ENCODE results near the gene SEMA5A. TPM values are rescaled to one million over a fixed set of nuclear protein-coding genes. Genes with fewer than 3 reads are reported as not detected.

Gene SEMA5A
- polyA plus RNA-seq, 1 of the 3 experiments (the other 2 are of a cell fraction): 0.58 TPM

DNA sequence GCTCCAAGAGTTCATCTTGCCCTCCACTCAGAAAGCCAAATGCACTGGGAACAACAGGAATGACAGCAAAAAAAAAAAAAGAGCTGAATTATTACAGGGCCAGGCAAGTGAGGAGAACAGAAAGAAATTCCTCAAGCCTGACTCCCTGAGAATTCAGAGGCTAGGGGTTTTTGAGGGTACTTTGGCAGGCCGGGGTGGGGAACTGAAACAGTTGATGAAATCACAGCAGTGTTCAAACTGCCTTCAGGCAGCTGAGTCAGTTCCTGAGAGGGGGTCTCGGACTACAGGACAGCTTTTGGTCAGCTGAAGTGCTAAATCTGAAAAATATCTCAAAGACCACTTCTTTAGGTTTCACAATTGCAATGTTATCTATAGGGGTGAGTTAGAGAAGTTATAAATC is 419.4 kb downstream of the SEMA5A start:
- H3F3A ChIP-seq (replicated peaks; ENCODE audit: insufficient read depth): no peaks in the 10 kb centered on the region
- no peaks in the 10 kb centered on the region for H3K9me3 ChIP-seq
- DNase-seq: no peak
- POLR2A ChIA-PET: no interaction called here
- H3K4me1 ChIP-seq (ENCODE audit: control insufficient read depth in 1 of 2, insufficient read depth in 2 of 2, low read depth in 1 of 2, low read length in 1 of 2): no peaks in the 10 kb centered on the region
- no peak overlapping the region for H3K4me2 ChIP-seq
- no peak overlapping the region for H3K9ac ChIP-seq
- CTCF ChIA-PET: no interaction called here
- TF ChIP-seq JUND (IDR thresholded peaks at IDR 0.05) (no peak), GABPA (IDR thresholded peaks at IDR 0.05; ENCODE audit: low read depth) (no peak)
- TF ChIP-seq, protein P1, sequence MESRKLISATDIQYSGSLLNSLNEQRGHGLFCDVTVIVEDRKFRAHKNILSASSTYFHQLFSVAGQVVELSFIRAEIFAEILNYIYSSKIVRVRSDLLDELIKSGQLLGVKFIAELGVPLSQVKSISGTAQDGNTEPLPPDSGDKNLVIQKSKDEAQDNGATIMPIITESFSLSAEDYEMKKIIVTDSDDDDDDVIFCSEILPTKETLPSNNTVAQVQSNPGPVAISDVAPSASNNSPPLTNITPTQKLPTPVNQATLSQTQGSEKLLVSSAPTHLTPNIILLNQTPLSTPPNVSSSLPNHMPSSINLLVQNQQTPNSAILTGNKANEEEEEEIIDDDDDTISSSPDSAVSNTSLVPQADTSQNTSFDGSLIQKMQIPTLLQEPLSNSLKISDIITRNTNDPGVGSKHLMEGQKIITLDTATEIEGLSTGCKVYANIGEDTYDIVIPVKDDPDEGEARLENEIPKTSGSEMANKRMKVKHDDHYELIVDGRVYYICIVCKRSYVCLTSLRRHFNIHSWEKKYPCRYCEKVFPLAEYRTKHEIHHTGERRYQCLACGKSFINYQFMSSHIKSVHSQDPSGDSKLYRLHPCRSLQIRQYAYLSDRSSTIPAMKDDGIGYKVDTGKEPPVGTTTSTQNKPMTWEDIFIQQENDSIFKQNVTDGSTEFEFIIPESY (IDR thresholded peaks at IDR 0.05; ENCODE audit: borderline replicate concordance, low read depth): no peak
- no peaks in the 10 kb centered on the region for H3K9me2 ChIP-seq
- no peaks in the 10 kb centered on the region for H3K79me2 ChIP-seq (ENCODE audit: insufficient read depth)
- no peaks in the 10 kb centered on the region for H4K20me1 ChIP-seq (ENCODE audit: insufficient read depth)
- H3K36me3 ChIP-seq (replicated peaks in 1 of 2; ENCODE audit: control insufficient read depth in 1 of 2, insufficient read depth in 2 of 2, low read length in 1 of 2): no peaks in the 10 kb centered on the region
- H3K4me3 ChIP-seq (ENCODE audit: low read depth in 2 of 2, low read length in 1 of 2): no peak overlapping the region
- H3K27ac ChIP-seq (ENCODE audit: low read depth in 2 of 2, low read length in 1 of 2): no peak overlapping the region
- no peak overlapping the region for H2AFZ ChIP-seq (ENCODE audit: low read depth)
- H3K27me3 ChIP-seq (ENCODE audit: insufficient read depth): no peaks in the 10 kb centered on the region
- 50% methylated on average over 2 of the region's 2 CpGs for WGBS (ENCODE audit: low lambda C conversion rate)

DNA sequence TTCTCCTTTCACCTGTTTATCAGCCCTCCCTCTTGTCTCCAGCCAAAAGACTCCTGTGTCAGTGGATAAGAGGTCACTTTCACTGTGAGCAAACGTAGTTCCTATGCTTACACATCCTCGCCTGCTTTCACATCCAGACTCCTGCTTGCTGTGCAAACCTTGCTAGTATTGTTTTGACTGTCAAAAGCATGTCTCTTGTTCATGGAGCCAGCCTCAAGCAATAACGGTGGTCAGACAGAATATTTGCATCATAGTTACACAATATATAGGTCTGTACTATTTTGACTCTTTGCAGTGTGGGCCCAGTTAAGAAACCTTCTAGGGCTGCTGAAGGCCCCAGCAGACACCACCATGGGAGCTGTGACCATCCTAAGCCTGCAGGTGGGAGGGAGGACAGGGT is 420.0 kb downstream of the SEMA5A start:
- DNase-seq: no peak
- Histone ChIP-seq H3K27me3 (ENCODE audit: insufficient read depth) (no peaks in the 10 kb centered on the region), H3K9me2 (no peaks in the 10 kb centered on the region), H3K9me3 (no peaks in the 10 kb centered on the region), H3K36me3 (replicated peaks in 1 of 2; ENCODE audit: control insufficient read depth in 1 of 2, insufficient read depth in 2 of 2, low read length in 1 of 2) (no peaks in the 10 kb centered on the region), H2AFZ (ENCODE audit: low read depth) (no peak overlapping the region), H3K79me2 (ENCODE audit: insufficient read depth) (no peaks in the 10 kb centered on the region), H3F3A (replicated peaks; ENCODE audit: insufficient read depth) (no peaks in the 10 kb centered on the region), H3K4me3 (ENCODE audit: low read depth in 2 of 2, low read length in 1 of 2) (no peak overlapping the region), H3K27ac (ENCODE audit: low read depth in 2 of 2, low read length in 1 of 2) (no peak overlapping the region), H3K4me1 (ENCODE audit: control insufficient read depth in 1 of 2, insufficient read depth in 2 of 2, low read depth in 1 of 2, low read length in 1 of 2) (no peaks in the 10 kb centered on the region), H3K4me2 (no peak overlapping the region), H4K20me1 (ENCODE audit: insufficient read depth) (no peaks in the 10 kb centered on the region), H3K9ac (no peak overlapping the region)
- TF ChIP-seq NFIC (IDR thresholded peaks at IDR 0.05; ENCODE audit: borderline replicate concordance) (no peak), TEAD4 (IDR thresholded peaks at IDR 0.05; ENCODE audit: borderline replicate concordance, insufficient read depth) (no peak), RXRA (IDR thresholded peaks at IDR 0.05; ENCODE audit: borderline replicate concordance, low read depth) (no peak), YY1 (IDR thresholded peaks at IDR 0.05; ENCODE audit: low read depth) (no peak), FOXM1 (IDR thresholded peaks at IDR 0.05; ENCODE audit: low read depth) (no peak), NRF1 (IDR thresholded peaks at IDR 0.05; ENCODE audit: low read depth, low read length) (no peak), GABPA (IDR thresholded peaks at IDR 0.05; ENCODE audit: low read depth) (no peak), EZH2phosphoT487 (IDR thresholded peaks at IDR 0.05; ENCODE audit: borderline replicate concordance, low read depth) (no peak), SIN3A (IDR thresholded peaks at IDR 0.05; ENCODE audit: borderline replicate concordance, low read depth, low read length) (no peak), RFX5 (IDR thresholded peaks at IDR 0.05; ENCODE audit: low read length) (no peak)
- TF ChIP-seq, protein P2, sequence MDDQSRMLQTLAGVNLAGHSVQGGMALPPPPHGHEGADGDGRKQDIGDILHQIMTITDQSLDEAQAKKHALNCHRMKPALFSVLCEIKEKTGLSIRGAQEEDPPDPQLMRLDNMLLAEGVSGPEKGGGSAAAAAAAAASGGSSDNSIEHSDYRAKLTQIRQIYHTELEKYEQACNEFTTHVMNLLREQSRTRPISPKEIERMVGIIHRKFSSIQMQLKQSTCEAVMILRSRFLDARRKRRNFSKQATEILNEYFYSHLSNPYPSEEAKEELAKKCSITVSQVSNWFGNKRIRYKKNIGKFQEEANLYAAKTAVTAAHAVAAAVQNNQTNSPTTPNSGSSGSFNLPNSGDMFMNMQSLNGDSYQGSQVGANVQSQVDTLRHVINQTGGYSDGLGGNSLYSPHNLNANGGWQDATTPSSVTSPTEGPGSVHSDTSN (IDR thresholded peaks at IDR 0.05): no peak
- TF ChIP-seq, protein P3, sequence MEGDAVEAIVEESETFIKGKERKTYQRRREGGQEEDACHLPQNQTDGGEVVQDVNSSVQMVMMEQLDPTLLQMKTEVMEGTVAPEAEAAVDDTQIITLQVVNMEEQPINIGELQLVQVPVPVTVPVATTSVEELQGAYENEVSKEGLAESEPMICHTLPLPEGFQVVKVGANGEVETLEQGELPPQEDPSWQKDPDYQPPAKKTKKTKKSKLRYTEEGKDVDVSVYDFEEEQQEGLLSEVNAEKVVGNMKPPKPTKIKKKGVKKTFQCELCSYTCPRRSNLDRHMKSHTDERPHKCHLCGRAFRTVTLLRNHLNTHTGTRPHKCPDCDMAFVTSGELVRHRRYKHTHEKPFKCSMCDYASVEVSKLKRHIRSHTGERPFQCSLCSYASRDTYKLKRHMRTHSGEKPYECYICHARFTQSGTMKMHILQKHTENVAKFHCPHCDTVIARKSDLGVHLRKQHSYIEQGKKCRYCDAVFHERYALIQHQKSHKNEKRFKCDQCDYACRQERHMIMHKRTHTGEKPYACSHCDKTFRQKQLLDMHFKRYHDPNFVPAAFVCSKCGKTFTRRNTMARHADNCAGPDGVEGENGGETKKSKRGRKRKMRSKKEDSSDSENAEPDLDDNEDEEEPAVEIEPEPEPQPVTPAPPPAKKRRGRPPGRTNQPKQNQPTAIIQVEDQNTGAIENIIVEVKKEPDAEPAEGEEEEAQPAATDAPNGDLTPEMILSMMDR (IDR thresholded peaks at IDR 0.05): no peak
- TF ChIP-seq, protein P4, sequence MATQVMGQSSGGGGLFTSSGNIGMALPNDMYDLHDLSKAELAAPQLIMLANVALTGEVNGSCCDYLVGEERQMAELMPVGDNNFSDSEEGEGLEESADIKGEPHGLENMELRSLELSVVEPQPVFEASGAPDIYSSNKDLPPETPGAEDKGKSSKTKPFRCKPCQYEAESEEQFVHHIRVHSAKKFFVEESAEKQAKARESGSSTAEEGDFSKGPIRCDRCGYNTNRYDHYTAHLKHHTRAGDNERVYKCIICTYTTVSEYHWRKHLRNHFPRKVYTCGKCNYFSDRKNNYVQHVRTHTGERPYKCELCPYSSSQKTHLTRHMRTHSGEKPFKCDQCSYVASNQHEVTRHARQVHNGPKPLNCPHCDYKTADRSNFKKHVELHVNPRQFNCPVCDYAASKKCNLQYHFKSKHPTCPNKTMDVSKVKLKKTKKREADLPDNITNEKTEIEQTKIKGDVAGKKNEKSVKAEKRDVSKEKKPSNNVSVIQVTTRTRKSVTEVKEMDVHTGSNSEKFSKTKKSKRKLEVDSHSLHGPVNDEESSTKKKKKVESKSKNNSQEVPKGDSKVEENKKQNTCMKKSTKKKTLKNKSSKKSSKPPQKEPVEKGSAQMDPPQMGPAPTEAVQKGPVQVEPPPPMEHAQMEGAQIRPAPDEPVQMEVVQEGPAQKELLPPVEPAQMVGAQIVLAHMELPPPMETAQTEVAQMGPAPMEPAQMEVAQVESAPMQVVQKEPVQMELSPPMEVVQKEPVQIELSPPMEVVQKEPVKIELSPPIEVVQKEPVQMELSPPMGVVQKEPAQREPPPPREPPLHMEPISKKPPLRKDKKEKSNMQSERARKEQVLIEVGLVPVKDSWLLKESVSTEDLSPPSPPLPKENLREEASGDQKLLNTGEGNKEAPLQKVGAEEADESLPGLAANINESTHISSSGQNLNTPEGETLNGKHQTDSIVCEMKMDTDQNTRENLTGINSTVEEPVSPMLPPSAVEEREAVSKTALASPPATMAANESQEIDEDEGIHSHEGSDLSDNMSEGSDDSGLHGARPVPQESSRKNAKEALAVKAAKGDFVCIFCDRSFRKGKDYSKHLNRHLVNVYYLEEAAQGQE (IDR thresholded peaks at IDR 0.05; ENCODE audit: low read depth, low read length): no peak
- TF ChIP-seq, protein P5, sequence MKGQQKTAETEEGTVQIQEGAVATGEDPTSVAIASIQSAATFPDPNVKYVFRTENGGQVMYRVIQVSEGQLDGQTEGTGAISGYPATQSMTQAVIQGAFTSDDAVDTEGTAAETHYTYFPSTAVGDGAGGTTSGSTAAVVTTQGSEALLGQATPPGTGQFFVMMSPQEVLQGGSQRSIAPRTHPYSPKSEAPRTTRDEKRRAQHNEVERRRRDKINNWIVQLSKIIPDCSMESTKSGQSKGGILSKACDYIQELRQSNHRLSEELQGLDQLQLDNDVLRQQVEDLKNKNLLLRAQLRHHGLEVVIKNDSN (IDR thresholded peaks at IDR 0.05; ENCODE audit: borderline replicate concordance, low read depth): no peak
- TF ChIP-seq, protein P6, sequence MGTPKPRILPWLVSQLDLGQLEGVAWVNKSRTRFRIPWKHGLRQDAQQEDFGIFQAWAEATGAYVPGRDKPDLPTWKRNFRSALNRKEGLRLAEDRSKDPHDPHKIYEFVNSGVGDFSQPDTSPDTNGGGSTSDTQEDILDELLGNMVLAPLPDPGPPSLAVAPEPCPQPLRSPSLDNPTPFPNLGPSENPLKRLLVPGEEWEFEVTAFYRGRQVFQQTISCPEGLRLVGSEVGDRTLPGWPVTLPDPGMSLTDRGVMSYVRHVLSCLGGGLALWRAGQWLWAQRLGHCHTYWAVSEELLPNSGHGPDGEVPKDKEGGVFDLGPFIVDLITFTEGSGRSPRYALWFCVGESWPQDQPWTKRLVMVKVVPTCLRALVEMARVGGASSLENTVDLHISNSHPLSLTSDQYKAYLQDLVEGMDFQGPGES (IDR thresholded peaks at IDR 0.05; ENCODE audit: low read depth, low read length): no peak
- ChIA-PET CTCF (no interaction called here), POLR2A (no interaction called here)
- 54% methylated on average over 3 of the region's 3 CpGs for WGBS (ENCODE audit: low lambda C conversion rate)
